Skeletal muscle satellite cell (primary cell): ENCODE results near the gene LTBP1. TPM values are rescaled to one million over a fixed set of nuclear protein-coding genes. Genes with fewer than 3 reads are reported as not detected.

Experiments
- H3K27me3 ChIP-seq: 2 replicates; pipeline ENCODE4 v1.7.0; 2013; ENCODE audit warnings: low read length; ENCODE audit not compliant: control insufficient read depth, insufficient read depth
- H3K36me3 ChIP-seq: 2 replicates; pipeline ENCODE4 v1.7.0; 2013; ENCODE audit warnings: mild to moderate bottlenecking, control low read depth, low read length; ENCODE audit not compliant: insufficient read depth
- H3K4me1 ChIP-seq: 2 replicates; pipeline ENCODE4 v1.7.0; 2013; ENCODE audit warnings: low read length; ENCODE audit not compliant: control insufficient read depth, insufficient read depth
- H3K4me2 ChIP-seq: 2 replicates; pipeline ENCODE4 v1.7.0; 2013; ENCODE audit warnings: mild to moderate bottlenecking, low read length
- H3K4me3 ChIP-seq: 2 replicates; pipeline ENCODE4 v1.7.0; 2013; ENCODE audit warnings: low read length
- H3K9ac ChIP-seq: 2 replicates; pipeline ENCODE4 v1.7.0; 2013; ENCODE audit warnings: mild to moderate bottlenecking, low read depth, low read length, moderate library complexity
- H3K9me3 ChIP-seq: replicated peaks from 2 replicates; pipeline ENCODE4 v1.7.0; 2013; ENCODE audit warnings: mild to moderate bottlenecking, control low read depth, low read length
- total RNA-seq: library from RNA; depleted of rRNA; stranded (reverse); fragments of >200 nt; gene quantifications from 2 replicates; pipeline ENCODE4 v1.2.3, GENCODE V29; 2012; rRNA removed

LTBP1 gene, protein sequence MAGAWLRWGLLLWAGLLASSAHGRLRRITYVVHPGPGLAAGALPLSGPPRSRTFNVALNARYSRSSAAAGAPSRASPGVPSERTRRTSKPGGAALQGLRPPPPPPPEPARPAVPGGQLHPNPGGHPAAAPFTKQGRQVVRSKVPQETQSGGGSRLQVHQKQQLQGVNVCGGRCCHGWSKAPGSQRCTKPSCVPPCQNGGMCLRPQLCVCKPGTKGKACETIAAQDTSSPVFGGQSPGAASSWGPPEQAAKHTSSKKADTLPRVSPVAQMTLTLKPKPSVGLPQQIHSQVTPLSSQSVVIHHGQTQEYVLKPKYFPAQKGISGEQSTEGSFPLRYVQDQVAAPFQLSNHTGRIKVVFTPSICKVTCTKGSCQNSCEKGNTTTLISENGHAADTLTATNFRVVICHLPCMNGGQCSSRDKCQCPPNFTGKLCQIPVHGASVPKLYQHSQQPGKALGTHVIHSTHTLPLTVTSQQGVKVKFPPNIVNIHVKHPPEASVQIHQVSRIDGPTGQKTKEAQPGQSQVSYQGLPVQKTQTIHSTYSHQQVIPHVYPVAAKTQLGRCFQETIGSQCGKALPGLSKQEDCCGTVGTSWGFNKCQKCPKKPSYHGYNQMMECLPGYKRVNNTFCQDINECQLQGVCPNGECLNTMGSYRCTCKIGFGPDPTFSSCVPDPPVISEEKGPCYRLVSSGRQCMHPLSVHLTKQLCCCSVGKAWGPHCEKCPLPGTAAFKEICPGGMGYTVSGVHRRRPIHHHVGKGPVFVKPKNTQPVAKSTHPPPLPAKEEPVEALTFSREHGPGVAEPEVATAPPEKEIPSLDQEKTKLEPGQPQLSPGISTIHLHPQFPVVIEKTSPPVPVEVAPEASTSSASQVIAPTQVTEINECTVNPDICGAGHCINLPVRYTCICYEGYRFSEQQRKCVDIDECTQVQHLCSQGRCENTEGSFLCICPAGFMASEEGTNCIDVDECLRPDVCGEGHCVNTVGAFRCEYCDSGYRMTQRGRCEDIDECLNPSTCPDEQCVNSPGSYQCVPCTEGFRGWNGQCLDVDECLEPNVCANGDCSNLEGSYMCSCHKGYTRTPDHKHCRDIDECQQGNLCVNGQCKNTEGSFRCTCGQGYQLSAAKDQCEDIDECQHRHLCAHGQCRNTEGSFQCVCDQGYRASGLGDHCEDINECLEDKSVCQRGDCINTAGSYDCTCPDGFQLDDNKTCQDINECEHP (N-terminal part only)
- 261 and 474 TPM in 2 replicates for total RNA-seq

GRCh38 chr2:32946314-32947075 lies at the start of gene LTBP1:
Gene LTBP1 (plus strand): TSS chr2:32946953. CDS start chr2:32947325, 372 bp downstream.
- no peaks in the 10 kb centered on the region for H3K36me3 ChIP-seq
- H3K9ac ChIP-seq = peak within 1 kb of the TSS; percentile 54
- H3K27me3 ChIP-seq = no peaks in the 10 kb centered on the region
- H3K9me3 ChIP-seq = no peaks in the 10 kb centered on the region
- no peaks in the 10 kb centered on the region for H3K4me1 ChIP-seq
- peak within 1 kb of the TSS; percentile 95 for H3K4me2 ChIP-seq
- peak within 1 kb of the TSS; percentile 70 for H3K4me3 ChIP-seq

GRCh38 chr2:32900246-32900973 lies 46.3 kb upstream of the LTBP1 start:
- no peaks in the 10 kb centered on the region for H3K36me3 ChIP-seq
- H3K9me3 ChIP-seq = no peaks in the 10 kb centered on the region
- H3K4me2 ChIP-seq = no peak overlapping the region
- H3K27me3 ChIP-seq = peaks cover 57% of the 10 kb centered on the region
- H3K9ac ChIP-seq = no peak overlapping the region
- H3K4me3 ChIP-seq = no peak overlapping the region
- no peaks in the 10 kb centered on the region for H3K4me1 ChIP-seq

- peaks cover 57% of the 10 kb centered on the region for H3K27me3 ChIP-seq
- H3K4me2 ChIP-seq = no peak overlapping the region
- H3K4me1 ChIP-seq = no peaks in the 10 kb centered on the region
- H3K9ac ChIP-seq = no peak overlapping the region
- no peak overlapping the region for H3K4me3 ChIP-seq
- H3K9me3 ChIP-seq = no peaks in the 10 kb centered on the region
- no peaks in the 10 kb centered on the region for H3K36me3 ChIP-seq
These were observed 45.4 kb upstream of the LTBP1 start for GRCh38 chr2:32901313-32901712.

GRCh38 chr2:32902174-32902573 lies 44.6 kb upstream of the LTBP1 start:
- no peak overlapping the region for H3K9ac ChIP-seq
- peaks cover 54% of the 10 kb centered on the region for H3K27me3 ChIP-seq
- H3K4me2 ChIP-seq = no peak overlapping the region
- H3K4me1 ChIP-seq = no peaks in the 10 kb centered on the region
- no peak overlapping the region for H3K4me3 ChIP-seq
- no peaks in the 10 kb centered on the region for H3K9me3 ChIP-seq
- no peaks in the 10 kb centered on the region for H3K36me3 ChIP-seq

GRCh38 chr2:32902986-32903385 lies 43.8 kb upstream of the LTBP1 start:
- no peaks in the 10 kb centered on the region for H3K9me3 ChIP-seq
- H3K4me3 ChIP-seq = no peak overlapping the region
- H3K9ac ChIP-seq = no peak overlapping the region
- no peak overlapping the region for H3K4me2 ChIP-seq
- no peaks in the 10 kb centered on the region for H3K36me3 ChIP-seq
- no peaks in the 10 kb centered on the region for H3K4me1 ChIP-seq
- H3K27me3 ChIP-seq = peaks cover 46% of the 10 kb centered on the region

DNA sequence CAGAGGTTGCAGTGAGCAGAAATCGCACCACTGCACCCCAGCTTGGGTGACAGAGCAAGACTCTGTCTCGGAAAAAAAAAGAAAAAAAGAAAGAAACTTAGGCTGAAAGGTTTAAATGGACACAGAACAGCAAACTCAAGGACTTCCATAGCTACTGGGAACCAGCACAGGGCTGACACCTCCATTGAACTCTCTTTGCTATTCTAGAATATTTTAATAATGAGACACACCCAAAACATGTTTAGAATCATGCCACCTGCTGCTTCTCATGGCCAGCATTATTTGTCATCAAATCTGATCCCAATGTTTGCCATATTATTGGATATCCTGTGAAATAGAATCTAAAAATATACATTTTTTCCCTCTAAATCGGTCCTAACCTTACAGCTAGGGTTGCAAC lies 42.7 kb upstream of the LTBP1 start:
- Histone ChIP-seq H3K27me3 (peaks cover 35% of the 10 kb centered on the region), H3K9ac (no peak overlapping the region), H3K4me1 (no peaks in the 10 kb centered on the region), H3K36me3 (no peaks in the 10 kb centered on the region), H3K9me3 (no peaks in the 10 kb centered on the region), H3K4me2 (no peak overlapping the region), H3K4me3 (no peak overlapping the region)

- Histone ChIP-seq H3K36me3 (no peaks in the 10 kb centered on the region), H3K4me1 (no peaks in the 10 kb centered on the region), H3K27me3 (peaks cover 34% of the 10 kb centered on the region), H3K4me2 (no peak overlapping the region), H3K9me3 (no peaks in the 10 kb centered on the region), H3K9ac (no peak overlapping the region), H3K4me3 (no peak overlapping the region)
These were observed 42.0 kb upstream of the LTBP1 start for GRCh38 chr2:32904751-32905150.

GRCh38 chr2:32905270-32905669 lies 41.5 kb upstream of the LTBP1 start:
- H3K4me1 ChIP-seq = no peaks in the 10 kb centered on the region
- no peak overlapping the region for H3K4me2 ChIP-seq
- no peaks in the 10 kb centered on the region for H3K9me3 ChIP-seq
- H3K27me3 ChIP-seq = peaks cover 29% of the 10 kb centered on the region
- no peak overlapping the region for H3K9ac ChIP-seq
- H3K4me3 ChIP-seq = no peak overlapping the region
- H3K36me3 ChIP-seq = no peaks in the 10 kb centered on the region

DNA sequence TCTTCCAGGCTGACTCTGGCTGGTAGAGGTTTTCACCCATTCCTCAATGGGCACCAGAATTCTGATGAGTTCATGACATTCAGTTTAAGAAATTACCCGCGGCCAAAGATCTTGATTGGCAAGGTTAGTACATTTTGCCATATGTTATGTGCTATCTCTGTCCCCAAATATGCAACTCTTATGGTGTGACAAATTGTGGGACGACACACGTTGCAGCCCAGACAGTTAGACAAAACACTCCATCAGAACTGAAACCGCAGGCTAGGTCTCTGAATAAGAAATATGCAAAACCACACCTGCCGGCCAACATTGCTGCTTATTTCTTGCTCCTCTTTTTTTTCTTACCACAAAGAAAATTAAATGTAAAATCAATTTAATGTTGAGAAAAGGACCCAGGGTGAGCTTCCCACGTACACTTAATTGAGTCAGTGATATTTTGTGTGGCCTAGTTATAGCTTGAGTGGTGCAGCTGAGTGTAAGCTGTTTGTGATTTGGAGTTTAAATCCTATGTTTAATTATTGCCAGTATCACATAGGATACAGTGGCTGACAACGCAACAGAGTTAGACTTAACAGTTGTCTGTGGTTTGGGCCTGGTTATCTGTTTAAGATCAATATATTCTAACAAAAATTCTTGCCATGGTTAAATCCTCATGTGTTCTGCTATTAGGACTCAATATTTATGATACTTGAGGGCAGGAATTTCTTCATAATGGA lies 35.7 kb upstream of the LTBP1 start:
- Histone ChIP-seq H3K27me3 (peaks cover 3% of the 10 kb centered on the region), H3K4me2 (no peak overlapping the region), H3K36me3 (no peaks in the 10 kb centered on the region), H3K9ac (no peak overlapping the region), H3K9me3 (no peaks in the 10 kb centered on the region), H3K4me1 (no peaks in the 10 kb centered on the region), H3K4me3 (no peak overlapping the region)

DNA sequence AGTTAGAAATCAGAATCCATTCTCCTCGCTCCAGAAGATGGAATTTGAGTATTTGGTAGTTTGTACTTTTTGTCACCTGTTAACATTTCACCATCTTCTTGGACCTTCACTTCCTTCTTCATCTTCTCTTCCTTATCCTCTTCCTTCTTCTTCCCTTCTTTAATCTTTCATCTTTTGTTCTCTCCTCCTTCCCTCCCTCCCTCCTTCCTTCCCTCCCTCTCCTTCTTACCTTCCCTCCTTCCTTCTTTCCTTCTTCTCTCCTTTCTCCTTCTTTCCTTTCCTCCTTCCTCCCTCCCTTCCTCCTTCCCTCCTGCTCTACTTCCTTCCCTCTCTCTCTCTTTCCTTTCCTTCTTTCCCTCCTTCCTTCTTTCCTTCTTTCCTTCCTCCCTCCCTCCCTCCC lies 31.1 kb upstream of the LTBP1 start:
- Histone ChIP-seq H3K4me3 (no peak overlapping the region), H3K9ac (no peak overlapping the region), H3K9me3 (no peaks in the 10 kb centered on the region), H3K4me2 (no peak overlapping the region), H3K36me3 (no peaks in the 10 kb centered on the region), H3K4me1 (no peaks in the 10 kb centered on the region), H3K27me3 (peaks cover 8% of the 10 kb centered on the region)
